22Rv1 (cell line): ENCODE results near the gene CHCHD4.

Source experiments
- CTCF ChIP-seq: fragments of 450-650 bp; IDR thresholded peaks from 2 replicates; pipeline ENCODE4 v1.5.1; 2017; ENCODE audit warnings: mild to moderate bottlenecking
- ZFX ChIP-seq: fragments of 450-650 bp; IDR thresholded peaks from 2 replicates; pipeline ENCODE4 v1.6.1; 2017; ENCODE audit warnings: antibody characterized with exemption, borderline replicate concordance

DNA sequence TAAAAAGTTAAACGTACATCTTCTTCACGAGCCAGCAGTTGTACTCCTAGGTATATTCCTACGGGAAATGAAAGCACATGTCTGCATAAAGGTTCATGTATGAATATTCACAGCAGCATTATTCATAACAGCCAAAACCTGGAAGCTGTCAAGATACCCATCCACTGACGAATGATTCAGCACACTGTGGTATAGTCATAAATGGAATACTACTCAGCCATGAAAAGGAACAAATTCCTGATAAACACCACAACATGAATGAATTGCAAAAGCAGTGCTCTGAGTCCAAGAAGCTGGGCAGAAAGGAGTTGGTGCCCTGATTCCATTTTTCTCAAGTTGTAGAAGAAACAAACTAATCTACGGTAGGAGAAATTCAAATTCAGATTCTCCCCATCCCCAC lies 4.1 kb upstream of the CHCHD4 start:
- TF ChIP-seq ZFX, result no peak
- no peak for TF ChIP-seq CTCF
